ENCODE measurements around the gene IL1RAPL1.

The IL1RAPL1 gene

DNA sequence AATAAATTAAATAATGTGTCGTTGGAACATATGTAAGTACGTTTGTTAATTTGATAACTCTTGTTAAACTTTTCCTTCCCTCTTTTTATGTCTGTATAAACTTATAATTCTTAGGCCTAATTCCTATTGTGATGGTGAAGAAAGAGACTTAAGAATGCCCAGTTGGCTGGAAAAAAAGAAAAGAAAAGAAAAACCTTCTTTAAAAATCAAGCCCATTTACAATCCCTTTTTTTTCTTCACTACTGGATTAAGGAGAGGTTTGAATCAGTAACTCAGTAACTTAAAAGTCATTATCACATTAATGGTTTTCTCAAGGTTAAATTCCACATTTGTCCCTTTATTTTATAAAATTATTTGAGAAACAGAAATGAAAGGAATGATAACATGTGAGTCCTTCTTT lies 1374.8 kb downstream of the IL1RAPL1 start:
- DNase-seq (ENCODE audit: low read depth in 3 of 3, low spot score in 1 of 3), result no peak

DNA sequence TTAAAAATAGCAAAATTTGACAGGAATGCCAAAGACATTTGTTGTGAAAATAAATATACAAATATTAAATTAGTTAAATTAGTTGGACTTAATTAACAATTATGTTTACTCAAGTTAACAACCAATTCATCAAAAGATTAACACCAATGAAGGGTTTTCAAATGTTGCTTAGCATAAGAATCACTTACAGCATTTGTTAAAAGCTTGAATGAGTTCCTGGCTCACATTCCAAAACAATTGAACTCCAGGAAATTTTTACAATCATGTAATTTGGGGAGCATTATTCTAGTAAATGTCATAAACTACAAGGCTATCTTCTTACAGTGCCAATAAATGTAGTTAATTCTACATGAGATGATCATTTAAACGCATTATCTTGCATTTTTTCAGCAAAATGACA lies 1378.4 kb downstream of the IL1RAPL1 start:
- DNase-seq (ENCODE audit: low read depth in 3 of 3, low spot score in 1 of 3), result no peak

GRCh38 chrX:29992083-29992482 lies 1404.8 kb downstream of the IL1RAPL1 start:
- no peak for DNase-seq (ENCODE audit: low read depth in 3 of 3, low spot score in 1 of 3)

DNA sequence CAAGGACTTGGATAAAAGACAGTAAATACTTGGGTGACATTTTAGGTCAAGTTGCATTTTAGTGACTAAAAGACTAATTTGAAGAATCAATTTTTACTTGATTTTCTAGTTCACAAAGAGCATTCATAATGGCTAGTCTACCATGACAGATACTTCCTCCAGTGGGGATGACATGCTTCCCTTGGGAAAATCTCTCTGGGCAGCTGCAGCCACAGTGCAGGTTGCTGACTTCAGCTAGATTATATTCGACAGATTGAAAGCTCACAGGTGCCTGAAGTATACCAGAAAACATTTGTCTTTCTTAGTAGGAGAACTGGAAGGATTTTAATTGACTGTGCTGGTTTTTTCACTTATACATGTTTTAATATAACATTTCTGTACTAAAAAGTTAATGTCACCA lies 1418.6 kb downstream of the IL1RAPL1 start:
- DNase-seq (ENCODE audit: low read depth in 3 of 3, low spot score in 1 of 3), result no peak

Data from stimulated activated CD4-positive, alpha-beta T cell treated with anti-CD3 and anti-CD28 coated beads, TNF-alpha, amount 100 ng/mL, for 1 hour (primary cell).